Left forelimb (tissue), 1 donor: ENCODE measurements around the gene MARS2.
"Not testable (repeated sequence)": the region's sequence is repeated elsewhere in the genome, so short reads cannot be mapped to it uniquely, and the experiment has no call there.

Experiments
- DNase-seq: peaks from one replicate; pipeline ENCODE4 v3.0.0-alpha.2; 2018; ENCODE audit warnings: low spot score

MARS2 gene

DNA sequence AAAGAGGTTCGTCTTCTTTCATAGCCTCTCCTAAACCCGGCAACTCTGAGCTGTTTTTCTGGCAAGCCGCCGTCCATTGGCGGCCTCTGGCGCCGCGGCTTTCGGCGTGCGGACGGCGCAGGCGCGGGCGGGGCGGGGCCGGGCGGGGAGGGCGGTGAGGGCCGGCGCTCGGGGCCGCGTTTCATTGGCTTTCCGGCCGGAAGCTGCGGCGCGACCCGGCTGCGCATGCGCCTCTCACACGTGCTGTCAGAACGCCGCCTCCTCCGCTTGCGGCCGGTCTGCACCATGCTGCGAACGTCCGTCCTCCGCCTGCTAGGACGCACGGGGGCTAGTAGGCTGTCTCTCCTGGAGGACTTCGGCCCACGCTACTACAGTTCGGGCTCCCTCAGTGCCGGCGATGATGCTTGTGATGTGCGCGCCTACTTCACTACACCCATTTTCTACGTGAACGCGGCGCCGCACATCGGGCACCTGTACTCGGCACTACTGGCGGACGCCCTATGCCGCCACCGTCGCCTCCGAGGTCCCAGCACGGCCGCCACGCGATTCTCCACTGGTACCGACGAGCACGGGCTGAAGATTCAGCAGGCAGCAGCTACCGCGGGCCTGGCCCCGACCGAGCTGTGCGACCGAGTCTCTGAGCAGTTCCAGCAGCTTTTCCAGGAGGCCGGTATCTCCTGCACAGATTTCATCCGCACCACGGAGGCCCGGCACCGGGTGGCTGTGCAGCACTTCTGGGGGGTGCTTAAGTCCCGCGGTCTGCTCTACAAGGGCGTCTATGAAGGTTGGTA, at the start of gene MARS2:
TSS of gene MARS2 (plus strand) at position 249 of the 791 bp plus-strand sequence. CDS start at position 286, 37 bp downstream.
- peak; percentile 96 for DNase-seq

DNA sequence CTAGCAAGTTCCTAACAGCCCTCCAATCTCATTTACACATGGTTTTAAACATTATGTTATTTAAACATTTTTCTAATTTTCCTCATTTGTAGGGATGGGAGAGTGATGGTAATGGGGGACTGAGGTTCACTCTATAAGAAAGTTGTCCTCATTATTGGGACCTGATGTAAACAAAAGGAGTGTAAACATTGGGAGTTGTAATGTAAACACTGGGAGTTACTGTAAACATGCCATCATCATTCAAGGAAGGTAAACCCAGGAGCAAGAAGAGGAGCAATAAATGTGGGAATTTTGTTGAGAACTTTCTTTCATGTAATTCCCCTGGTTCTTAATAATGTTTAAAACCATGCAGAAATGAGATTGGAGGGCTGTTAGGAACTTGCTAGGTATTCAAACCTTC, 47.6 kb upstream of the MARS2 start:
- DNase-seq = no peak

DNA sequence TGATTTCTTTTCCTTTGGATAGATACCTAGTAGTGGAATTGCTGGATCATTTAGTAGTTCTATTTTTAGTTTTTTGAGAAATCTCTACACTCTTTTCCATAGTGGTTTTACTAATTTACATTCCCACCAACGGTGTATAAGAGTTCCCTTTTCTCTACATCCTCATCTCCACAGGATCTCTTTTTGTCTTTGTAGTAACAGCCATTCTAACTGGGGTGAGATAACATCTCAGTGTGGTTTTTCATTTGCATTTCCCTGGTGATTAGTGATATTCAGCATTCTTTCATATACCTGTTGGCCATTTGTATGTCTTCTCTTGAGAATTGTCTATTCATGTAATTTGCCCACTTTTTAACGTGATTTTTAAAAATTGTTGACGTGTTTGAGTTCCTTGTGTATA, 43.5 kb upstream of the MARS2 start:
- DNase-seq = no peak

DNA sequence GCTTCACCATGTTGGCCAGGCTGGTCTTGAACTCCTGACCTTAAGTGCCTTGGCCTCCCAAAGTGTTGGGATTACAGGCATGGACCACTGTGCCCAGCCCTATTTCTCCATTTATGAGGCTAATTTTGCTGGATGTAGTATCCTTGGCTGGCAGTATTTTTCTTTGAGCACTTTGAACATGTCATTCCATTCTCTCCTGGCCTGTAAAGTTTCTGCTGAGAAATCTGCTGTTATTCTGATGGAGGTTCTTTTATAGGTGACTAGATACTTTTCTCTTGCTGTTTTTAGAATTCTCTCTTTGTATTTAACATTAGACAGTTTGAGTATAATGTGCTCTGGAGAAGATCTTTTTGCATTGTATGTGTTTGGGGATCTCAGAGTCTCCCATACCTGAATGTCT, 38.9 kb upstream of the MARS2 start:
- no peak for DNase-seq

DNA sequence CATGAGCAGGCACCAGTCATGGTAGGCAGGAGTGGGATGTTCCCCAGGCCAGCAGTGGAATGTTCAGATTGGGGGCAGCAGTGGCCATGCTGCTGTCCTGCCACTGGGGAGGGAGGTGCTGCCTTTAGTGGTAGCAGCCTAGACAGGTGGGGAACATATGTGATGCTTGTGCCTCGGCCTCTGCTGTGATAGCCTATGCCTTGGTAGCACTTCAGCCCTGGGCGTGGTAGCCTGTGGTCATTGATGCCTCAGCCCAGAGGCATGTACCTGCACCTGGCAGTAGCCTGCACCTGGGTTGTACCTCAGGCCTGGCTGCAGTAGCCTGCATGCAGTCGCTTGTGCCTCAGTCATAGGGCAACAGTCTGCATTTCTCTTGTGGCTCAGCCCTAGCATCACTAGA, 36.9 kb upstream of the MARS2 start:
- no peak for DNase-seq

DNA sequence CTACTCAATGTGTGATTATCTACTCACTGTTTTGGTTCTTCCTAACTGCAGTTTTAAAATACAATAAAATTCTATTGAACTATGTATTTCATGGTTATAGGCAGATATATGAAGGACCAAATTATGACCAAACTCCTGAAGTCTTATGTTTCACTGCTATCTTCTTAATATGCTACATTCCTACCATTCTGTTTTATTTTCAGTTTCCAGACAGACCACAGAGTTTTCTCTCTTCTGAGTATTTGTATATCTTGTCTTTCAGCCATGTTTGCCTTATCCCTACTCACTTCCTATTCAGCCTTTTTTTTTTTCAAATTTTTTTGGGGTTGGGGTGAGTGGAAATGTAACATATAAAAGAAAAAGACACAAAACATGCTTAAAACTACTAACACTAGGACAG, 36.1 kb upstream of the MARS2 start:
- DNase-seq = no peak

DNA sequence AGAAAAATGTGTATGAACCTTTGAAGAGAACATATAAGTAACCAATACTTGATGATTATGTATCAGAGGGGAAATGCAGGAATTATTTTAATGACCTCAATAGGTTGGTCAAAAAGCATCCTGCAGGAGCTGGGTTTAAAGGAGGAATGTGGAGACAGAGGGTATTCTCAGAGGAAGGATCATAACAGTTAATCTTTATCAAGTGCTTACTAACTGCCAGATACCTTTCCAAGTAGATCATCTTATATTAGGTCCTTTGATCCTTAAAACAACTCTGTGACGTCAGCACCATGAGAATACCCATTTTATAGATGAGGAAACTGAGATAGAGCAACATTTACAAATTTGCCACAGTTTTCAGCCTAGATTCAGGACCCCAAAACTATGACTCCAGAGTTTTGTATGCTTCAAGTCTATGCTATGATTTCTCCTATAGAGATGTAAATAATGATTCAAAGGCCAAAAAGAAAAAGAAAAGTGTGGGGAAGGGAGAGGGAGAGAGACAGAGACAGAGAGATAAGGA, 32.7 kb upstream of the MARS2 start:
- no peak for DNase-seq

DNA sequence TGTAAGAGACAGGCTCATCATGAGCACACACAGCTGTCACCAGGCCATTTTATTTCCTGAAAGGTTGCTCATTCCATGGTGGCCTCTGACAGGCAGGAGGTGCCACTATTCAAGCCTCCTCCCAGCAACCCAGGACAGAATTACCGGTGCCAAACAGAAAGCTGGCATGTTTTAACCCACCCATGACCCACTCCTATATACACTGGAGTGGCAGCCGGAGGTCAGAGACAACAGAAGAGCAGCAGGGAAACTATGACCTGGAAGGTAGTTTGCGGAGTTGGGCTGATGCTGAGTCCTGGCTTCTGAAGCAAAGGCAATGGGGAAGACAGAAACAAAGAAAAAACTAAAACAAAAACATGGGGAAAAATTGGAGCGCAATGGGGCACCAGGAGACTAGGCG, 32.1 kb upstream of the MARS2 start:
- DNase-seq = no peak

DNA sequence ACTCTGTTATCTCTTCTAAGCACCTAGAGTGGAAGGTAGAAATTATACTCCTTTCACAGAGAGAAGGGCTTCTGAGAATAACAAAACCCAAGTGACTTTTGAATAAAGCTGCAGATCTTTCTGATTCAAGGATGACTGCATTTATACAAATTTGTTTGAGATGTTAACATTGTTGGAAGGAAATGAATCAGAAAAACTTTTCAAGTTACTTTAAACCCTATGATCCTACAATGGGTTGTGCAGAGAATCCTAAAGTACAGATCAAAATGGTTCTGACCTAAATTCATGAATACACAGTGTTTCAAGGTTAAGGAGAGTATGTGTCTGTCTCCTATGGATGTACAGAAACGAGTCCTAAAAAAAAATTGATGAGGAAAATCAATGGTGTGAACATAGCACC, 31.6 kb upstream of the MARS2 start:
- DNase-seq = no peak

DNA sequence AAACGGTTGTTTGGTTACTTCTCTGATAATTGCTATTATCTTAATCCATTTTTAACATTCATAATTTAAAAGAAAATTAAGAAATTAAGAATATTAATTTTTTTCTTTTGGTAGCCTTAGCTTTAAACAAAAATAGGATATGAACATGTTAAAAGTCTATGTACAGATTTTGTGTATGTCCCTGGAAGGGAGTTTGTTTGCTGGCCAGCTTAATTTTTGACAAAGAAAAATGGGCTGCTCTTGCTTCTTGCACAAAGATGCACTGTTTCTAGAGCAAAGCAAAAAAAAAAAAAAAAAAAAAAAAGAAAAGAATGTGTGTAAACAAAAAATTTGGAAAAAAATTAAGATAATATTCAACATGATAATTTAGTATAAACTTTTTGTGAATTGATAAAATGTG, 31.1 kb upstream of the MARS2 start:
- no peak for DNase-seq

DNA sequence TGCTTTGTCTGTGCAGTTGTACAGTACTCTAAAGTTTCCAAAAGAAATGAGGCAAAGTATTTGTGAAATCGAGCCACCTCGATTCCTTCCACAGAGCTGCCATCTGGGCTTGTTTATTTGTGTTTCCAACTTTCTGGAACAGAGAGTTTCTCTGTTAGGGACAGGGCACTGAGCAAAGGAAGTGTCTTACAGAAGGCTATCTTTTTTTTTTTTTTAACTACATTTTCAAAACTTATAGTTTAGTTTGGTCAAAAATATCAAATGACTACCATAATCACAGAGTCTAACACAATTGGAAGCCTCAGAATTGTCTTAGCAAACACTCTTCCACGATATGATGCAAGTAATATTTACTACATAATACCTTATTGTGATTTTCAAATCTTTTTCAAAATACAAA, 30.6 kb upstream of the MARS2 start:
- no peak for DNase-seq

DNA sequence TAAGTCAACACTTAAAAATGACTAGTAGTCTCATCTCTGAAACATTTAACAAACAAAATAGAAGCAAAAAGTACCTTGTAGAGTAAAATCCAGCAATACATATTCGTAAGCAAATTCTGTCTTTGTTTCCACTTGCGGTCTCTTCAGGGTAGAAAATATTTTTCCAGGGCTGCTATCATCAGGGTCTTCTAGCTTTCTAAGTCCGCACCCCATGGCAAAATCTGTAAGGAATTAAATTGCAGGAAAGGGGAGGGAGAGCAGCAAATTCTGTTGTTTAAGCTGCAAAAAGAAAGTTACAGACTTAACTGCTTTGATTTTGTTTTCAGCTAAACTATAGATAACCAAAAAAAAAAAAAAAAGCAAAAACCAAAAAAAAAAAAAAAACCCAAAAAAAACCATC, 29.9 kb upstream of the MARS2 start, which contains the start of gene RFTN2:
TSS of gene RFTN2 (minus strand) at position 342 of the 400 bp plus-strand sequence. CDS start at position 213, 129 bp downstream.
- DNase-seq = no peak

DNA sequence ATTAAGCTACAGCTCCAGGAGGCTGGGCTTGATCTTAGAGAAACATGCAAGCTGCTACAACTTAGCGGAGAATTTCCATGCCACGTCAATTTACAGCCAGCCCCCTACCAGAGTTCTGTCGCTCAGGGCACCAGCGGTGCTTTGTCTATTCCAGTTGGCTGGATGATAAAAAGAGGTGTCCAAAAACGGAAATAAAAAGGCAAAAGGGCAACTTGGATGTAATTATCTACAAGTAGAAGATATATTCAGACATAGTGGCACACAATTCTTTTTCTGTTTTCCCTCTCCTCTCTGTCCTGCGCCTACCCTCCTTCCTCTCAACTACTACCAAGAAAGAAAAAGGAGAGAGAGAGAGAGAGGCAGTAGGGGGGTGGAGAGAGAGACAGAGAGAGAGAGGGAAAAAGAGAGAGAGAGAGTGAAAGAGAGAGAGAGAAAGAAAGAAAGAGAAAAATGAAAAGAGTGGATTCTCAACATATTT, 29.4 kb upstream of the MARS2 start:
- DNase-seq = peak; percentile 80

DNA sequence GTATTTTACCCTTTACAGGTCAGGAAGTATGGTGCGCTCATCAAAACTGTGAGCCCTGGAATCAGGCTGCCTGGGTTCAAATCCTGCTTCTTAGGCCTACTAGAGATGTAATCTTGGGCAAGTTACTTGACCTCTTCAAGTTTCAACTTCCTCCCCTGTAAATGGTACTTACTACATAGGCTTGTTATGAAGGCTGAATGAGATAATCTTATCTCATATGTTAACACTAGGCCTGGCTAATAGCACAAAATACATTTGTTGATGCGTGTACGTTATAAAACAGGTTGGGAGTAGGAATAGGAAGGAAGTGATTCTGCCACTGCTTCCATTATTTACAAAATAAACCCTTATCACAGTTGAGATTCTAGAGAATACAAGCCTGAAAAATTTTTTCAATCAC, 28.1 kb upstream of the MARS2 start:
- DNase-seq = no peak

DNA sequence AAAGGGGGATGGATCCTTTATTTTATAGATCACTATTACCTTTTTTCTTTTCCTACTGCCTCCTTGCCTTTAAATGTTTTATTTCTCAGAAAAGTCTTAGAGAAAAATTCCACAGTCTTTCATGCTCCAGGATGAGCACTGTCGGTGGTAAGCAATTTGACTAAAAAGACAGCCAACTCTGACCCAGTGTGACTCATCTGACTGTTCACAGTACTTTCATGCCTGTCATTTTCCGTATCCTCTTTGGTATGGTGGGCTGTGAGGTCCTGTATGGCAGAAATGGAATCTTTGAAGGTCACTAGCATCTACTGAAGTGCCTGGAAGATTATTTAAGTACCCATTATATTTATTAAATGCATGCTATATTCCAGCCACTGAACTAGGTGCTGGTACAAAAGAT, 27.7 kb upstream of the MARS2 start:
- no peak for DNase-seq

DNA sequence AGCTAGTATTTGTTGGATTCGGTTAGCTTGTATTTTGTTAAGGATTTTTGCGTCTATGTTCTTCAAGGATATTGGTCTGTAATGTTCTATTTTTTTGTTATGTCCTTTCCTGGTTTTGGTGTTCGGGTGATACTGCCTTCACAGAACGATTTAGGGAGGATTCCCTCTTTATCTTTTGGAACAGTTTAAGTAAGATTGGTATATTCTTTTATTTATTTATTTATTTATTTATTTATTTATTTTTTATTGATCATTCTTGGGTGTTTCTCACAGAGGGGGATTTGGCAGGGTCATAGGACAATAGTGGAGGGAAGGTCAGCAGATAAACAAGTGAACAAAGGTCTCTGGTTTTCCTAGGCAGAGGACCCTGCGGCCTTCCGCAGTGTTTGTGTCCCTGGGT, 10.0 kb upstream of the MARS2 start:
- not testable (repeated sequence) for DNase-seq

DNA sequence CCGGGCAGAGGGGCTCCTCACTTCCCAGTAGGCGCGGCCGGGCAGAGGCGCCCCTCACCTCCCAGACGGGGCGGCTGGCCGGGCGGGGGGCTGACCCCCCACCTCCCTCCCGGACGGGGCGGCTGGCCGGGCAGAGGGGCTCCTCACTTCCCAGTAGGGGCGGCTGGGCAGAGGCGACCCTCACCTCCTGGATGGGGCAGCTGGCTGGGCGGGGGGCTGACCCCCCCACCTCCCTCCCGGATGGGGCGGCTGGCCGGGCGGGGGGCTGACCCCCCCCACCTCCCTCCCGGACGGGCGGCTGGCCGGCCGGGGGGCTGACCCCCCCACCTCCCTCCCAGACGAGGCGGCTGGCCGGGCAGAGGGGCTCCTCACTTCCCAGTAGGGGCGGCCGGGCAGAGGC, 9.2 kb upstream of the MARS2 start:
- DNase-seq = not testable (repeated sequence)

DNA sequence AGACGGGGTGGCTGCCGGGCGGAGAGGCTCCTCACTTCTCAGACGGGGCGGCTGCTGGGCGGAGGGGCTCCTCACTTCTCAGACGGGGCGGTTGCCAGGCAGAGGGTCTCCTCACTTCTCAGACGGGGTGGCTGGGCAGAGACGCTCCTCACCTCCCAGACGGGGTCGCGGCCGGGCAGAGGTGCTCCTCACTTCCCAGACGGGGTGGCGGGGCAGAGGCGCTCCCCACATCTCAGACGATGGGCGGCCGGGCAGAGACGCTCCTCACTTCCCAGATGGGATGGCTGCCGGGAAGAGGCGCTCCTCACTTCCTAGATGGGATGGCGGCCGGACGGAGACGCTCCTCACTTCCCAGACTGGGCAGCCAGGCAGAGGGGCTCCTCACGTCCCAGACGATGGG, 8.6 kb upstream of the MARS2 start:
- DNase-seq = not testable (repeated sequence)

DNA sequence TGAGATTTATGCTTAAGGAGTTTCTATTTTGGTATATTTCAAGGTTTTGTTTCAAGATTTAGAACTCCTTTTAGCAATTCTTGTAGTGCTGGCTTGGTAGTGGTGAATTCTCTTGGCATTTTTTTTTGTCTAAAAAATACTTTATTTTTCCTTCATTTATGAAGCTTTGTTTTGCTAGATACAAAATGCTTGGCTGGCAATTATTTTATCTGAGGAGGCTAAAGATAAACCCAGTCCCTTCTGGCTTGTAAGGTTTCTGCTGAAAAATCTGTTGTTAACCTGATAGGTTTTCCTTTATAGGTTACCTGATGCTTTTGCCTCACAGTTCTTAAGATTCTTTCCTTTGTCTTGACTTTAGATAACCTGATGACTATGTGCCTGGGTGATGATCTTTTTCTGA, 5.4 kb upstream of the MARS2 start:
- DNase-seq = not testable (repeated sequence)

DNA sequence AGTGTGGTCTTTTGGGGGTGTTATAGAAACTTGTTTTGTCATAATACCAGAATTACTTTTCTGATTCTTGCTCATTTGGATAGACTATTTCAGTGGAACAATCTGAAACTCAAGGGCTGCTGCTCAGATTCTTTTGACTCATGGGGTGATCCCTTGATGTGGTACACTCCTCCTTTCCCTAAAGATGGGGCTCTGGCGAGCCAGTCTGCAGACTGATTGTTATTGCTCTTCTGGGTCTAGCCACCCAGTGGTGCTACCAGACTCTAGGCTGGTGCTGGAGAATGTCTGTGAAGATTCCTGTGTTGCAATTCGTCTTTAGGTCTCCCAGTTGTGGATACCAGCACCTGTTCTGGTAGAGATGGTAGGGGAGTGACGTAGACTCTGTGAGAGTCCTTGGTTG, 4.2 kb upstream of the MARS2 start:
- DNase-seq = no peak

DNA sequence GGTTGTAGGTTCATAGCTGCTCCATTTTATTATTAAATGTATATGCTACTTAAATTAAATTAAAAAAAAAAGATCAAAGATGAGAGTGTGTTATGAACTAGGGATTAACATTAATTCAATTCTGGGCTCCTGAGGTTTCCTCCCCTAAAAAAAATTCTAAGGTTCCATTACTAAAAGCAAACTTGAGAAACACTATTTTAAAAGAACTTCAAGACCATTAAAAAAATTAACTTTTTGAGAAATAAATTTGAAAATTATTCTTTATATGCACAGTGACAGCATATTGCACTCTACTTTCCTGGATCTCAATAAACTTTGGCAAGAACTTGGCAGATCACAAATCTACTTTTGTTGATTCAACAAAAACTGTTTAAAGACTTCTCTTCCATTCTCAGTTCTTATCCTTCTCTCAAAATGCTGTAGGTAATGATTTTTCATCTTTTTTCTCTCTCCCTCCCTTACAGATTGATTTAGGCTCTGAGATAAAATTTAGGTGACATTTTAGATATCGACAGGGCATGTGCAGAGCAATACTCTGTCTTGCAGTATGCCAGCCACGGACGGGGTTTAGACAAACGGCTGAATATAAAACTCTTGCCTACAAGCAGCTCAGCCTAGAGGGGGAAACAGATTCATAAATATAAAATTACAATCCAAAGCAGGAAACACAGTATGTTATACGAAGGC, 592 bp upstream of the MARS2 start:
- no peak for DNase-seq

DNA sequence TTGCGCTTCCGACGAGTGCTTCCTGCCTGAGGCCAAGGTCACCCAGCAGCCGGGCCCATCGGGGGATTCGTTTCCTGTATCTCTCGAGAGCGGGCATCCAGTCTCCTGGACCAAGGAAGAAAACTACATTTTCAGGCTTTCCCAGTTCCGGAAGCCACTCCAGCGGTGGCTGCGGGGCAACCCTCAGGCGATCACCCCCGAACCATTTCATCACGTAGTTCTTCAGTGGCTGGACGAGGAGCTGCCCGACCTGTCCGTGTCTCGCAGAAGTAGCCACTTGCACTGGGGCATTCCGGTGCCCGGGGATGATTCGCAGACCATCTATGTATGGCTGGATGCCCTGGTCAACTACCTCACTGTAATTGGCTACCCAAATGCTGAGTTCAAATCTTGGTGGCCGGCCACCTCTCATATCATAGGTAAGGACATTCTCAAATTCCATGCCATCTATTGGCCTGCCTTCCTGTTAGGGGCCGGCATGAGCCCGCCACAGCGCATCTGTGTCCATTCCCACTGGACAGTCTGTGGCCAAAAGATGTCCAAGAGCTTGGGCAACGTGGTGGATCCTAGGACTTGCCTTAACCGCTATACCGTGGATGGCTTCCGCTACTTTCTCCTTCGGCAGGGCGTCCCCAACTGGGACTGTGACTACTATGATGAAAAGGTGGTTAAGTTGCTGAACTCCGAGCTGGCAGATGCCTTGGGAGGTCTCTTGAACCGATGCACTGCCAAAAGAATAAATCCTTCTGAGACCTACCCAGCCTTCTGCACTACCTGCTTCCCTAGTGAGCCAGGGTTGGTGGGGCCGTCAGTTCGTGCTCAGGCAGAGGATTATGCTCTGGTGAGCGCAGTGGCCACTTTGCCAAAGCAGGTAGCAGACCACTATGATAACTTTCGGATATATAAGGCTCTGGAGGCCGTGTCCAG, 1.0 kb downstream of the MARS2 start:
- DNase-seq = peak; percentile 55
